CD8-positive, alpha-beta memory T cell (primary cell): ENCODE measurements around the gene KCNMB2. TPM values are rescaled to one million over a fixed set of nuclear protein-coding genes. Genes with fewer than 3 reads are reported as not detected.

ENCODE experiments used
- CTCF ChIA-PET: fragments of 350-600 bp; sonication (Branson Sonifier 250); formaldehyde crosslinking; loops from one replicate; lab custom pipeline; 2021; ENCODE audit warnings: antibody characterized with exemption; lab: Charles Lee
- POLR2A ChIA-PET: fragments of 350-600 bp; sonication (Branson Sonifier 250); formaldehyde crosslinking; loops from one replicate; lab custom pipeline; 2021; ENCODE audit warnings: antibody characterized with exemption; lab: Charles Lee
- DNase-seq, 5 donors: peaks; one replicate each; pipeline versions ENCODE4 v3.0.0 to v3.0.0-alpha.2; 2020 to 2022; ENCODE audit warnings: mixed read lengths in 1 of 5
- H3K27ac ChIP-seq: one replicate; pipeline ENCODE4 v1.7.0; 2013; ENCODE audit warnings: low read depth, mild to moderate bottlenecking, low read length, moderate library complexity
- H3K27me3 ChIP-seq: 2 replicates; pipeline ENCODE4 v1.7.0; 2013; ENCODE audit warnings: low read length, mild to moderate bottlenecking; ENCODE audit not compliant: insufficient read depth, poor library complexity, severe bottlenecking
- H3K36me3 ChIP-seq: 2 replicates; pipeline ENCODE4 v1.7.0; 2013; ENCODE audit warnings: mild to moderate bottlenecking, low read length, moderate library complexity; ENCODE audit not compliant: insufficient read depth
- H3K4me1 ChIP-seq: 2 replicates; pipeline ENCODE4 v1.7.0; 2013; ENCODE audit warnings: mild to moderate bottlenecking, low read length, moderate library complexity; ENCODE audit not compliant: insufficient read depth
- H3K4me3 ChIP-seq: 2 replicates; pipeline ENCODE4 v1.7.0; 2013; ENCODE audit warnings: mild to moderate bottlenecking, low read length
- H3K9me3 ChIP-seq: 2 replicates; pipeline ENCODE4 v1.7.0; 2013; ENCODE audit warnings: mild to moderate bottlenecking, low read length
- H3K27ac Mint-ChIP-seq, 8 donors: one replicate each; pipeline ENCODE4 v1.8.0; 2020 to 2021; ENCODE audit warnings: mixed read lengths in 8 of 8, mild to moderate bottlenecking in 6 of 8, inconsistent platforms in 3 of 8, moderate library complexity in 3 of 8
- H3K27me3 Mint-ChIP-seq, 2 donors: one replicate each; pipeline ENCODE4 v1.8.0; 2020 to 2021; ENCODE audit warnings: mixed read lengths in 2 of 2, mild to moderate bottlenecking in 1 of 2, moderate library complexity in 1 of 2
- H3K36me3 Mint-ChIP-seq, 3 donors: one replicate each; pipeline ENCODE4 v1.8.0; 2020 to 2021; ENCODE audit warnings: mixed read lengths in 3 of 3, inconsistent platforms in 1 of 3, mild to moderate bottlenecking in 1 of 3
- H3K4me1 Mint-ChIP-seq, 3 donors: one replicate each; pipeline ENCODE4 v1.8.0; 2020 to 2021; ENCODE audit warnings: mixed read lengths in 3 of 3, inconsistent platforms in 1 of 3, mild to moderate bottlenecking in 1 of 3
- H3K4me3 Mint-ChIP-seq, 7 donors: one replicate each; pipeline ENCODE4 v1.8.0; 2020 to 2021; ENCODE audit warnings: mixed read lengths in 7 of 7, mild to moderate bottlenecking in 6 of 7, moderate library complexity in 4 of 7, inconsistent platforms in 2 of 7
- H3K9me3 Mint-ChIP-seq, 5 donors: one replicate each; pipeline ENCODE4 v1.8.0; 2020 to 2022; ENCODE audit warnings: mixed read lengths in 5 of 5, mild to moderate bottlenecking in 3 of 5, moderate library complexity in 2 of 5, inconsistent platforms in 1 of 5
- polyA plus RNA-seq: library from polyadenylated mRNA; unstranded; fragments of 300-500 nt; fragmentation: Illumina TruSeq; gene quantifications from one replicate; pipeline ENCODE4 v1.2.3, GENCODE V29; 2021
- total RNA-seq, 2 experiments: library from RNA; stranded (reverse); gene quantifications; one replicate each; pipeline ENCODE4 v1.2.3, GENCODE V29; 2021

The KCNMB2 gene
- total and polyA plus RNA-seq, 3 experiments from 2014 or later: not detected

GRCh38 chr3:178500631-178501030 lies 35.6 kb upstream of the KCNMB2 start:
- no peaks in the 10 kb centered on the region for H3K36me3 ChIP-seq
- POLR2A ChIA-PET: no interaction called here

DNA sequence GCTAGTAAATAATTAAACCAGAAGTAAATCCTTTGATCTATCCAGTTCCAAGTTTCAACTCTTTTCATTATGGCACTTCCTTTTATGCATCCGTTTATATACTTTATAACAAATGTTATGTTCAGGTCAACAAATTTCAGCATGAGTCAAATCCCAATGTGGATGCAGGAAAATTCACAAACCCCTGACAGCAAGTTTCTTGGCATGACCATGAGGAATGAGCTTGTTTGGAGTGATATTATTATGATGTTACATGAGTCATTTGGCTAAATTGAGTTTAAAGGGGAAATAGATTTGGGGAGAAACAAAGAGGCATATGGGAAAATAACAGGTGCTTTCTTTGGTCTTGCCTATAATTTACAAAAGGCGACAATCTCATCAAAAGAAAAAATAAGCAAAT lies 32.1 kb upstream of the KCNMB2 start:
- Histone ChIP-seq H3K36me3 (no peaks in the 10 kb centered on the region), H3K9me3 (no peaks in the 10 kb centered on the region), H3K4me1 (no peaks in the 10 kb centered on the region), H3K4me3 (no peak overlapping the region), H3K27ac (no peak overlapping the region), H3K27me3 (no peaks in the 10 kb centered on the region)
- Mint-ChIP-seq H3K9me3 (peaks cover 0 to 1% (median 0%) of the 10 kb centered on the region in 5 donors), H3K4me3 (no peak overlapping the region), H3K27ac (no peak overlapping the region), H3K4me1 (no peaks in the 10 kb centered on the region), H3K36me3 (no peaks in the 10 kb centered on the region), H3K27me3 (peaks cover 0 to 7% of the 10 kb centered on the region in 2 donors)
- CTCF ChIA-PET: no interaction called here
- DNase-seq: no peak
- POLR2A ChIA-PET: no interaction called here

More at GRCh38 chr3:178500631-178501030, 35.6 kb upstream of the KCNMB2 start:
- CTCF ChIA-PET: no interaction called here
- no peaks in the 10 kb centered on the region for H3K27me3 ChIP-seq
- no peaks in the 10 kb centered on the region for H3K4me1 ChIP-seq
- H3K4me3 Mint-ChIP-seq: no peak overlapping the region
- no peak overlapping the region for H3K27ac Mint-ChIP-seq
- no peaks in the 10 kb centered on the region for H3K9me3 ChIP-seq
- DNase-seq: no peak
- peaks cover 0 to 1% (median 0%) of the 10 kb centered on the region in 3 donors for H3K36me3 Mint-ChIP-seq
- H3K4me1 Mint-ChIP-seq: no peaks in the 10 kb centered on the region
- peaks cover 0 to 7% of the 10 kb centered on the region in 2 donors for H3K27me3 Mint-ChIP-seq
- no peak overlapping the region for H3K27ac ChIP-seq
- H3K9me3 Mint-ChIP-seq: peaks cover 0 to 1% (median 0%) of the 10 kb centered on the region in 5 donors
- no peak overlapping the region for H3K4me3 ChIP-seq

- ChIA-PET CTCF (no interaction called here), POLR2A (no interaction called here)
- peaks cover 0 to 7% of the 10 kb centered on the region in 2 donors for H3K27me3 Mint-ChIP-seq
- peaks cover 0 to 1% (median 0%) of the 10 kb centered on the region in 5 donors for H3K9me3 Mint-ChIP-seq
- Histone ChIP-seq H3K27ac (no peak overlapping the region), H3K36me3 (no peaks in the 10 kb centered on the region), H3K9me3 (no peaks in the 10 kb centered on the region), H3K27me3 (no peaks in the 10 kb centered on the region), H3K4me1 (no peaks in the 10 kb centered on the region), H3K4me3 (no peak overlapping the region)
- DNase-seq: no peak
- no peaks in the 10 kb centered on the region for H3K4me1 Mint-ChIP-seq
- no peak overlapping the region for H3K27ac Mint-ChIP-seq
- no peak overlapping the region for H3K4me3 Mint-ChIP-seq
- no peaks in the 10 kb centered on the region for H3K36me3 Mint-ChIP-seq
Measured at GRCh38 chr3:178505832-178506231, 30.4 kb upstream of the KCNMB2 start.

- H3K36me3 Mint-ChIP-seq: no peaks in the 10 kb centered on the region
- CTCF ChIA-PET: no interaction called here
- peaks cover 0 to 1% (median 0%) of the 10 kb centered on the region in 5 donors for H3K9me3 Mint-ChIP-seq
- Histone ChIP-seq H3K9me3 (no peaks in the 10 kb centered on the region), H3K36me3 (no peaks in the 10 kb centered on the region), H3K27ac (no peak overlapping the region), H3K4me3 (no peak overlapping the region), H3K27me3 (no peaks in the 10 kb centered on the region), H3K4me1 (no peaks in the 10 kb centered on the region)
- H3K4me3 Mint-ChIP-seq: no peak overlapping the region
- H3K27ac Mint-ChIP-seq: no peak overlapping the region
- H3K27me3 Mint-ChIP-seq: peaks cover 0 to 7% of the 10 kb centered on the region in 2 donors
- POLR2A ChIA-PET: no interaction called here
- H3K4me1 Mint-ChIP-seq: no peaks in the 10 kb centered on the region
- no peak for DNase-seq
Measured at GRCh38 chr3:178507507-178508442, 28.5 kb upstream of the KCNMB2 start.

GRCh38 chr3:178508443-178508825 lies 27.8 kb upstream of the KCNMB2 start:
- no peak for DNase-seq
- H3K36me3 Mint-ChIP-seq: no peaks in the 10 kb centered on the region
- H3K4me1 Mint-ChIP-seq: no peaks in the 10 kb centered on the region
- Histone ChIP-seq H3K27ac (no peak overlapping the region), H3K36me3 (no peaks in the 10 kb centered on the region), H3K9me3 (no peaks in the 10 kb centered on the region), H3K27me3 (no peaks in the 10 kb centered on the region), H3K4me1 (no peaks in the 10 kb centered on the region), H3K4me3 (no peak overlapping the region)
- H3K4me3 Mint-ChIP-seq: no peak overlapping the region
- H3K9me3 Mint-ChIP-seq: peaks cover 0 to 1% (median 0%) of the 10 kb centered on the region in 5 donors
- H3K27ac Mint-ChIP-seq: no peak overlapping the region
- CTCF ChIA-PET: no interaction called here
- POLR2A ChIA-PET: no interaction called here
- peaks cover 0 to 7% of the 10 kb centered on the region in 2 donors for H3K27me3 Mint-ChIP-seq

GRCh38 chr3:178510496-178510895 lies 25.7 kb upstream of the KCNMB2 start:
- ChIA-PET CTCF (no interaction called here), POLR2A (no interaction called here)
- Histone ChIP-seq H3K36me3 (no peaks in the 10 kb centered on the region), H3K9me3 (no peaks in the 10 kb centered on the region), H3K4me1 (no peaks in the 10 kb centered on the region), H3K27me3 (no peaks in the 10 kb centered on the region), H3K27ac (no peak overlapping the region), H3K4me3 (no peak overlapping the region)
- no peaks in the 10 kb centered on the region for H3K9me3 Mint-ChIP-seq
- DNase-seq: no peak
- H3K36me3 Mint-ChIP-seq: no peaks in the 10 kb centered on the region
- peaks cover 0 to 4% of the 10 kb centered on the region in 2 donors for H3K27me3 Mint-ChIP-seq
- no peak overlapping the region for H3K27ac Mint-ChIP-seq
- no peak overlapping the region for H3K4me3 Mint-ChIP-seq
- H3K4me1 Mint-ChIP-seq: no peaks in the 10 kb centered on the region

DNA sequence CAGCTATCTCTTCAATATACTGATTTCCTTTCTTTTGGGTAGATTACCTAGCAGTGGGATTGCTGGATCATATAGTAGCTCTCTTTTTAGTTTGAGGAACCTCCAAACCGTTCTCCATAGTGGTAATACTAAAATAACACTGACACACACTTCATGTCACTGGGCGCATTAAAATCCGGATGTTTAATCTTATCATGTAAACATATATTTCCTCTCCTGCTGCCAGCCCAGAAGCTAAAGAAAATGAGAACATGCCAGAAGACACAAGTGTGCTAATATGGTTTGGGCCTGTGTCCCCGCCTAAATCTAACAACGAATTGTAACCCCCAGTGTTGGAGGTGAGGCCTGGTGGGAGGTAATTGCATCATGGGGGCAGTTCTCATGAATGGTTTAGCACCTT lies 23.6 kb upstream of the KCNMB2 start:
- Mint-ChIP-seq H3K36me3 (no peaks in the 10 kb centered on the region), H3K4me3 (no peak overlapping the region), H3K9me3 (no peaks in the 10 kb centered on the region), H3K27ac (no peak overlapping the region), H3K4me1 (no peaks in the 10 kb centered on the region), H3K27me3 (peaks cover 0 to 4% of the 10 kb centered on the region in 2 donors)
- ChIA-PET CTCF (no interaction called here), POLR2A (no interaction called here)
- H3K4me3 ChIP-seq: no peak overlapping the region
- H3K9me3 ChIP-seq: no peaks in the 10 kb centered on the region
- no peaks in the 10 kb centered on the region for H3K36me3 ChIP-seq
- H3K4me1 ChIP-seq: no peaks in the 10 kb centered on the region
- no peak for DNase-seq
- H3K27ac ChIP-seq: no peak overlapping the region
- no peaks in the 10 kb centered on the region for H3K27me3 ChIP-seq

DNA sequence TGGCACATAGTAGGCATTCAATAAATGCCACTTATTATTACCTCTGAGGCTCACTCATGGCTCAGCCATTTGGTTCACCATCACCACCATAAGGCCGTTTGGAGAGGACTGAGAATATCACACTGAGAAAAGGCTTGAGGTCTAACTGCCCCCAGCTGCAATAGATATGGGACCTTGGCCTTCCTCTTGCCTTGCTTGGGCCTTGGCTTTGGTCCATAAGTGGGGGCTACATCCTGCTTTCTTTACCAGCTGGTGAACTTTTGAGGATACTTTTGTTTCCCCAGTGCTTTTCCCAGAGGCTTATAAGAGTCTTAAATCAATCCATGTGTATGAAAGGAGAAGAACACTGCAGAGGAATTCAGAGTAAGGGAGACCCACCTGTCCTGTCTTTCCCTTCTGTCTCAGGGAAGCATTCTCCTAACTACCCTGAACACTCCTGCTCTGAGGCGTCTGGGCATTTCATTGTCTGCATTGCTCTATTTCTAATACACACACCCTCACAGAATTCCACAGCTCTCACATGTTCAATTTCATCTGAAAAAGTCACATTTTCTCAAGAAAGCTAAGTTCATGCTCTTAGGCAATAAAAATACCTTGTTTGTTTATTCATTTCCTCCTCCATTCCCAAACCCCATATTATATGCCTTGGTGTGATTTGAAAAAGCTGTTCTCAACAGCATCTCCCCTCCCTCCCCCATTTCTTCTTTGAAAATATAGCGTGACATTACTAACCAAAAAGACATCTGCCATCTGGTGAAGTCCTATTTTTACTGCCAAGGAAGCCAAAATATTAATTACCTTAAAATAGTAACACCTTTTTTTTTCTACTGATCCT lies 22.5 kb upstream of the KCNMB2 start:
- no peaks in the 10 kb centered on the region for H3K4me1 ChIP-seq
- H3K4me3 ChIP-seq: no peak overlapping the region
- Mint-ChIP-seq H3K27ac (no peak overlapping the region), H3K4me3 (no peak overlapping the region), H3K4me1 (no peaks in the 10 kb centered on the region), H3K27me3 (peaks cover 0 to 9% of the 10 kb centered on the region in 2 donors), H3K9me3 (no peaks in the 10 kb centered on the region), H3K36me3 (no peaks in the 10 kb centered on the region)
- H3K27ac ChIP-seq: no peak overlapping the region
- no peaks in the 10 kb centered on the region for H3K9me3 ChIP-seq
- no peak for DNase-seq
- CTCF ChIA-PET: no interaction called here
- no peaks in the 10 kb centered on the region for H3K36me3 ChIP-seq
- POLR2A ChIA-PET: no interaction called here
- H3K27me3 ChIP-seq: no peaks in the 10 kb centered on the region
